GM21528 (cell line): ENCODE results near the gene TMEM186.
"Not testable (repeated sequence)": the region's sequence is repeated elsewhere in the genome, so short reads cannot be mapped to it uniquely, and the experiment has no call there.

Experiments used
- ATAC-seq: cut with Tn5 transposase; IDR thresholded peaks from one replicate; pipeline ENCODE4 v1.9.1; 2021; ENCODE audit warnings: mild to moderate bottlenecking, moderate library complexity; ENCODE audit not compliant: unreplicated experiment, low FRiP score

Gene TMEM186

GRCh38 chr16:8777217-8777616 is 20.2 kb downstream of the TMEM186 start:
- no peak for ATAC-seq

DNA sequence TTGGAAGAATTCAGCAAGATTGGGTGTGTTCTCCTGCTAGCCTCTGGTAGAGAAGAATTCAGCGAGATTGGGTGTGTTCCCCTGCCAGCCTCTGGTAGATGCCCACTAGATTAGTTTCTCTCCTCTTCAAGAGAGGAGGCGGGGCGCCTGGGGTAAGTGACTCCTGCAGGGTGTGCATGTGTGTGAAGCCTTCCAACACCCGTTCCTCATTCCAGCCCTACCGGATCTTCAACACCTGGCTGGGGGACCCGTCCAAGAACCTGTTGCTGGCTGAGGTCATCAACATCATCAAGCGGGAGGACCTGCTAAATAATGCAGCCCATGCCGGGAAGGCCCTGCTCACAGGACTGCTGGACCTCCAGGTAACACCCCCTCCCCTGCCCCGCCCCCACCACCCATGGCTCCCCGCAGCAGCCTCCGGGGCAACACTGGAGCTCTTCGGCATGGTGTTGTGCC is 21.3 kb downstream of the TMEM186 start:
- ATAC-seq: no peak

DNA sequence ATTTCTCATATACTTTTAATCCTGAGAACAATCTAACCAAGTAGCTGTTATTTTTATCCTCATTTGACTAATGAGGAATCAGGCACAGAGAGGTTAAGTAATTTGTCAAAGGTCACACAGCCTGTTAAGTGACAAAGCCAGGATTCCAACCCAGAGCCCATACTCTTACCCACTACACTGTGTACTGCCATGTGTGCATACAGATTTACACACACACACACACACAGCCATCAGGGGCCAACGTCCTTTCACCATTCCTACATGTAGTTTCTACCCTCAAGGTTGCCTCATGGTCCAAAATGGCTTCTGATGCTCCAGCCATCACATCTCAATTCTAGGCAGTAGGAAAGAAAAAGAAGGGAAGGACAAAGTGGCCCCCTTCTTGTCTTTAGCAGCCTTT is 22.1 kb downstream of the TMEM186 start:
- ATAC-seq: no peak

DNA sequence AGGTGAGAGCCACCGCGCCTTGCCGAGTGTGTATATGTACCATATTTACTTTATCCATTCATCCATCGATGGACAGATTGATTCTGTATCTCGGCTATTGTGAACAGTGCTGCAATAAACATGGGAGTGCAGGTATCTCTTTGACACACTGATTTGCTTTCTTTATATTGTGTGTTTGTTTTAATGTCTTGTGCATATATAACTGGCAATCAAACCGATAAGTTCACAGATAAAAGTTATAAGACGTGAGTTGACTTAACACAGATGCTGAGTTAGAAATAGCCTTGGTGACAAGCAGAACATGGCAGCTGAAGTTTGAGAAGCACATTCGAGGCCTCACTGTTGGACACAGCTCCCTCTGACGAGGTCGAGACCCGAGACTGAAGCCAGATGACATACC is 23.2 kb downstream of the TMEM186 start:
- ATAC-seq: no peak

DNA sequence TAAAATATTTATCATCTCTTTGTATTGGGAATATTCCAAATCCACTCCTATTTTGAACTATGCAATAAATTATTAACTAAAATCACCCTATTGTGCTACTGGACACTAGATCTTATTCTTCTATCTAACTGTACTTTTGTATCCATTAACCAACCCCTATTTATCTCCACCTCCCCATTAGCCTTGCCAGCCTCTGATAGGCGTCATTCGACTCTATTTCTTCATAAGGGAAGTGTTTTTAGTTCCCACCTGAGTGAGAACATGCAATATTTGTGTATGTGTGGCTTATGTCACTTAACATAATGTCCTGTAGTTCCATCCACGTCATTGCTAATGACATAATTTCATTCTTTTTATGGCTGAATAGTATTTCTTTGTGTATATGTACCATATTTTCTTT is 23.9 kb downstream of the TMEM186 start:
- ATAC-seq: no peak

DNA sequence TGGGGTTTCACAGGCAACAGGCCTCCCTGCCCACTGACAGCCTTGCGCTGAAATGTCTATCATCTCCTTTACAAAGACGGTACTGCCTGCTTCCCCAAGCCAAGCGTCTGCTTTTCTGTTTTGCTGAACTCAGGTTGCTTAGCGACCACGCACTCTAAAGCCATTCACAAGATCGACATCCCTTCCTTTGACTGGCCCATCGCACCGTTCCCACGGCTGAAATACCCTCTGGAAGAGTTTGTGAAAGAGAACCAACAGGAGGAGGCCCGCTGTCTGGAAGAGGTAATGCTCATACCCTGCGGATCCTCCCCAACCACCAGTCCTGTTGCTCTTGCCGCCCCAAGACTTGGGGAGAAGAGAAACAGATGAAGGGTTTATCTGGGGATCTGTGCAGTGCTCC is 28.7 kb downstream of the TMEM186 start:
- no peak for ATAC-seq

GRCh38 chr16:8768283-8768682 is 29.2 kb downstream of the TMEM186 start:
- no peak for ATAC-seq

GRCh38 chr16:8767176-8767575 is 30.3 kb downstream of the TMEM186 start:
- ATAC-seq: no peak

DNA sequence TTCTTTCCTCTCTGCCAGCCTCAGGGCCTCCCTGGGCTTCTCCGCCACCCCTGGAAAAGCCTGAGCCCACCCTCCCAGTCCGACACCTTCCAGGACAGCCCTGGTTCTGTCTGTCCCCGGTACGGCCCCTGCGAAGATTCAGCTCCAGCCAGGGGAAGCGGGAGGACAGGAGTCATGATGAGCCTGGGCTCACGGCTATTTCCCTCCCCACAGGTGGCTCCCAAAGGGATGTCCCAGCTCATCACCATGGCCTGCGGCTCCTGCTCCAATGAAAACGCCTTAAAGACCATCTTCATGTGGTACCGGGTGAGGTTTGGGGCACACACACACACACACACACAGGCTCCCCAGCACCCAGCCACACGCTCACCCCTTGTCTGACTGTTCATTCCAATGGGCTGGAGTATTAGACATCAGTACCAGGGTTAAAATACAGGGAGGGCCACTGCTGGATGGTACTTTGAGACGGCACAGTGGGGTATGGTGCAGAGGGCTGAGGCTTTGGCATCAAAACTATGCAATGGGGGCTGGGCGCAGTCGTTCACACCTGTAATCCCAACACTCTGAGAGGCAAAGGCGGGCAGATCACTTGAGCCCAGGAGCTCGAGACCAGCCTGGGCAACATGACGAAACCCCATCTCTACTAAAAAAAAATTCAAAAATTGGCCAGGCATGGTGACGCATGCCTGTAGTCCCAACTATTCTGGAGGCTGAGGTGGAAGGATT is 32.8 kb downstream of the TMEM186 start:
- ATAC-seq: no peak

DNA sequence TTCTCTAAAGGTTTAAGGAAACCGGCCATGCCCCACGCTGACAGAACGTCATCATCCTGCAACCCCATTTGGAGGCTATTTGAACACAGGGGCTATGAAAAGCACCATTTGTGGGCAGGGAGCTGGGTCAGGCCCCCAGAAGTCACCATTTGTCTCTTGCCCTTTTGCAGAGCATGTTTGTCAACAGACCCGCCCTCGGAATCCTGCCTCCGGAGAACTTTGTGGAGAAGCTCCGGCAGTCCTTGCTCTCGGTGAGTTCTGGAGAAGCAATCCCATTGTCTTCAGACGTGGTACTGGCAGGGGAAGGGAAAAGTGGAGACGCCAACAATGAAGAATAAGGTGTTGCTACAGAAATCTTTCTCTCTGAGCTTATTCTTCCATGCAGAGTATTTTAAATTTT is 33.5 kb downstream of the TMEM186 start:
- ATAC-seq: no peak

DNA sequence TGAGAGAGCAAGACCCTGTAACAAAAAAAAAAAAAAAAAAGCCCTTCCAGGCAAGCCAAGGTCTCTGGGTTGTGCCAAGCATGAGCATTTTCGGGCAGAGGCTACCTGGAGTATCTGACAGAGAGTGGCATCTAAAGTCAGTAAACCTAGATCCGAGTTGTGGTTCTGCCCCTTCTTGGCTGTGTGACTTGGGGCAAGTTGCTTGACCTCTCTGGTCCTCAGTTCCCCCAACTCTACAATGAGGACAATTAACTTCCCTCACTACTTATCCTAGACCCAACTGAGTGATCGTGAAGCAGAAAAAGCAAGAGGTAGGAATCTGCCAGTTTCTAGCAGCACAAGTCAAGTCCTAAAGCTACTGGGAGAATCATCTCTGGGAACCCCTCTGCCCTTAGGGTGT is 34.4 kb downstream of the TMEM186 start:
- no peak for ATAC-seq

DNA sequence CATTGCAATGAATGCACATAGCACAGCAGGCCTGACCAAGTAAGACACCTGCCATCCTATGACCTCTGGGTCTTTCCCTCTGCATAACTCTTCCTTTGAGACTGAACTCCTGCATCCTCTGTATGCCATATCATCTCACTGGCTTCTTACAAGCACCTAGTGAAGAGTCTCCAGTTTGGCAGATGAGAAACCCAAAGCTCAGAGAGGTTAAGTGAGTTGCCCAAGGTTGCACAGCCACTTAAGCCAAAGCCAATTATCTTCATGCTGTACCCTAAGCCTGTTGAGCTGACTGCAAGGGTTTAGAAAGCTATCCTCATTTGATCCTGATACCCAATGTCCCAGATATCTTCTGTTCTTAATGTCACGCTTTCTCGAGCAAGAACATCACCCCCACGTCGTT is 35.2 kb downstream of the TMEM186 start:
- ATAC-seq: no peak

GRCh38 chr16:8761078-8761477 is 36.4 kb downstream of the TMEM186 start:
- no peak for ATAC-seq

DNA sequence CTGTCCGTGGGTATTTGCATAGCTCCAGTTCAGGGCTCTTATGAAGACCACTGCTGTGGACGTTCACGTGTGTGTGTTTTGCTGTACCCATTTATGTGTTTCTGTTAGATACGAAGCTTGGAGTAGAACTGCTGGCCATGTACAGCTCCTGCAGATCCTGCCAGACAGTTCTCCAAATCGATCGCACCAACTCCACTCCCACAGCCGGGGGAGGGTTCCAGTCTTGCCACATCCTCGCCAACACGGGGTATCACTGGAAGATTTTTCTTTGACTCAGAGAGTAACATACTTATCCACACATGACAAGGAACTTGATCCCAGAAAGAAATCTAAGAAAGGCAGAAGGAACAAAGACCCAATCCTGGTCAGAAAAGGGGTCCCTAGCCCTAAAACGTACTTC is 37.4 kb downstream of the TMEM186 start:
- no peak for ATAC-seq

DNA sequence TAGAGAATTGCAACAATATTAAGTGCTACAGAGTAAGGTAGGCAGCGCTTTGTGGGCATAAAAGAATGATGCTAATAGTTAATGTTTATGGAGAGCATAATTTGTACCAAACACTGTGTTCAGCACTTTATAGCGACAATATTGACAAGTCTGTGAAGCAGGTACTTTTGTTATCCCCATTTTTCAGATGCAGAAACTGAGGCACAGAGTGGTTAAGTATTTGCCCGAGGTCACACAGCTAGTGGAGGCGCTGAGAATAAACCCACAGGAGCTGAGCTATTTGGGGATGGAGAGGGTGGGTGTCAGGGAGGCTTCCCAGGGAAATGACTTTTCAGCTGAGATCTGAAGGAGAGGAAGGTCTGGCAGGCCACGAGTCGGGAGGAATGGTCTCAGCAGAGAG is 39.4 kb downstream of the TMEM186 start:
- no peak for ATAC-seq

DNA sequence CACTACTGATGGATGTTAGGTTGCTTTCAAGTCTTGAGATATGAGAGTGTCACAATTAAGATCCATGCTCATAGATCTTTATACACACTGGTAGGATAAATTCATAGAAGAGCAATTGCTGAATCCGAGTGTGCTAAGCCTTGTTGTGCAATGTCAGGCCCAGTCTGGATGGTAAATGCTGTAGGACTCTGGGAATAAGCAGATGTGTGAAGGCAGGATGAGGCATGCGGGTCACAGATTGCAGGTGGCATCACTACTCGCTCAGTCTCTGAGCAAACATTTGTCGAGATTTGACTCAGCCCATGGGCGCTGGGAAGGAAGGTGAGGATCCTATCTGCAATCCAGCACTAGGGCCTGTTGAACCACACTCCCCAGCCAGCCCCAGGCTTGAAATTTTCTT is 40.7 kb downstream of the TMEM186 start:
- no peak for ATAC-seq

- no peak for ATAC-seq
Observed at GRCh38 chr16:8753416-8754054, 43.9 kb downstream of the TMEM186 start.

- ATAC-seq: no peak
Observed at GRCh38 chr16:8752706-8753105, 44.7 kb downstream of the TMEM186 start.

GRCh38 chr16:8751481-8752311 is 45.7 kb downstream of the TMEM186 start:
- ATAC-seq: no peak

DNA sequence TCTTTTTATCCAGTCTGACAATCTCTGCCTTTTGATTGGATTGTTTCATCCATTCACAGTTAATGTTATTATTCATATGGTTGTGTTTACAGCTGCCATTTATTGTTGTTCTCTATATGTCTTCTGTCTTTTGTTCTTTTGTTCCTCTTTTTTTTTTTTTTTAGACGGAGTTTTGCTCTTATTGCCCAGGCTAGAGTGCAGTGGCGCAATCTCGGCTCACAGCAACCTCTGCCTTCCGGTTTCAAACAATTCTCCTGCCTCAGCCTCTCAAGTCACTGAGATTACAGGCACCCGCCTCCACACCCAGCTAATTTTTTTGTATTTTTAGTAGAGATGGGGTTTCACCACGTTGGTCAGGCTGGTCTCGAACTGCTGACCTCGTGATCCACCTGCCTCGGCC is 48.5 kb downstream of the TMEM186 start:
- not testable (repeated sequence) for ATAC-seq
